ENCODE measurements around the gene HCCS. TPM values are rescaled to one million over a fixed set of nuclear protein-coding genes. Genes with fewer than 3 reads are reported as not detected.

HCCS gene
- total and polyA plus RNA-seq, 2 of the 8 experiments (the other 6 are each of a cell fraction or from before 2014, with no cell fraction given), result 11.9 to 29.9 TPM

- no peak overlapping the region for H3K27ac ChIP-seq (ENCODE audit: low read depth, low read length)
- H4K20me1 ChIP-seq (replicated peaks in 1 of 2; ENCODE audit: control insufficient read depth in 1 of 2, insufficient read depth in 2 of 2, low read length in 2 of 2), result peaks cover 0 to 4% of the 10 kb centered on the region in 2 experiments
- no peak overlapping the region for H3K56ac ChIP-seq (replicated peaks; ENCODE audit: insufficient read length, low read depth, low read length)
- no peak overlapping the region for H4K91ac ChIP-seq (replicated peaks; ENCODE audit: insufficient read length, low read length)
- H3K9me3 ChIP-seq (ENCODE audit: insufficient read depth in 2 of 2, low read depth in 1 of 2, low read length in 1 of 2), result no peaks in the 10 kb centered on the region
- H3K79me1 ChIP-seq (ENCODE audit: low read depth, low read length), result no peaks in the 10 kb centered on the region; the same call in 1 of the 2 replicates
- peaks cover 0 to 6% of the 10 kb centered on the region in 2 experiments; a peak in 2 of 4 replicates for H3K79me2 ChIP-seq (ENCODE audit: control insufficient read depth in 1 of 2, insufficient read depth in 2 of 2, low read length in 2 of 2)
- no peaks in the 10 kb centered on the region for H3K23me2 ChIP-seq (ENCODE audit: low read depth, low read length)
- H2BK120ac ChIP-seq (replicated peaks; ENCODE audit: low read depth, low read length), result no peak overlapping the region
- no peak overlapping the region for H2BK12ac ChIP-seq (ENCODE audit: low read depth, low read length)
- no peaks in the 10 kb centered on the region for H3K27me3 ChIP-seq (replicated peaks in 1 of 4; ENCODE audit: control insufficient read depth in 3 of 4, extremely low read depth in 1 of 4, insufficient read depth in 3 of 4, low read length in 3 of 4)
- DNase-seq (ENCODE audit: low read depth in 1 of 2, low spot score in 2 of 2) (no peak), FAIRE-seq (no peak)
- H2AFZ ChIP-seq (ENCODE audit: low read length), result no peak overlapping the region
- H3K36me3 ChIP-seq (ENCODE audit: control insufficient read depth in 2 of 4, insufficient read depth in 4 of 4, low read length in 3 of 4), result peaks cover 13 to 68% (median 48%) of the 10 kb centered on the region in 4 experiments
- ChIA-PET CTCF (ENCODE audit: partially characterized antibody) (no interaction called here), POLR2A (ENCODE audit: partially characterized antibody) (no interaction called here)
- no peak overlapping the region for H2BK15ac ChIP-seq (ENCODE audit: low read length)
- no peak overlapping the region for H3K4me2 ChIP-seq (ENCODE audit: insufficient read depth in 1 of 2, low read depth in 2 of 2, low read length in 2 of 2)
- no peak overlapping the region for H3K18ac ChIP-seq (ENCODE audit: extremely low read depth, low read length)
- H2AK5ac ChIP-seq (ENCODE audit: low read depth, low read length), result no peak overlapping the region
- no peak overlapping the region for H3K9ac ChIP-seq (replicated peaks in 1 of 4; ENCODE audit: extremely low read depth in 1 of 4, low read depth in 3 of 4, low read length in 3 of 4)
- no peak overlapping the region for H4K5ac ChIP-seq (ENCODE audit: insufficient read length, low read depth, low read length)
- no peak overlapping the region for H4K8ac ChIP-seq (ENCODE audit: extremely low read depth, insufficient read depth, low read length)
- WGBS, 2 experiments (ENCODE audit: extremely low coverage in 1 of 2, insufficient coverage in 1 of 2, insufficient read length in 1 of 2, insufficient replicate concordance in 2 of 2, low coverage in 1 of 2, low lambda C conversion rate in 2 of 2, missing lambda C conversion rate in 1 of 2), result 100% methylated on average over 3 of the region's 3 CpGs; no CpG with 5 or more reads in 1 of the 2 experiments
- TF ChIP-seq CHD2 (IDR thresholded peaks at IDR 0.05; ENCODE audit: low read length), result no peak
- no peak for TF ChIP-seq TAF1 (IDR thresholded peaks at IDR 0.05; ENCODE audit: low read depth, low read length)
- no peak for TF ChIP-seq EGR1 (IDR thresholded peaks at IDR 0.05; ENCODE audit: borderline replicate concordance, low read depth, low read length)
- no peak for TF ChIP-seq ZNF274 (IDR thresholded peaks at IDR 0.05; ENCODE audit: borderline replicate concordance, extremely low read depth, low read length)
- no peak for TF ChIP-seq CREB1 (IDR thresholded peaks at IDR 0.05)
- no peak for TF ChIP-seq CBX8 (IDR thresholded peaks at IDR 0.05; ENCODE audit: borderline replicate concordance, low read depth, low read length)
- TF ChIP-seq NRF1 (IDR thresholded peaks at IDR 0.05; ENCODE audit: low read depth, low read length), result no peak
- TF ChIP-seq SP2 (IDR thresholded peaks at IDR 0.05; ENCODE audit: low read length), result no peak
- TF ChIP-seq KDM5A (IDR thresholded peaks at IDR 0.05; ENCODE audit: low read length), result no peak
- no peak for TF ChIP-seq SP1 (IDR thresholded peaks at IDR 0.05; ENCODE audit: low read depth, low read length)
- no peak for TF ChIP-seq SIX5 (IDR thresholded peaks at IDR 0.05; ENCODE audit: low read depth, low read length)
- no peak for TF ChIP-seq PHF8 (conservative IDR thresholded peaks at IDR 0.05; ENCODE audit: low read depth, low read length)
- H2BK5ac ChIP-seq (ENCODE audit: low read depth, low read length), result no peak overlapping the region
- H3K23ac ChIP-seq (ENCODE audit: insufficient read length), result no peak overlapping the region
- no peaks in the 10 kb centered on the region for H3K4me1 ChIP-seq (replicated peaks in 1 of 4; ENCODE audit: control insufficient read depth in 3 of 4, insufficient read depth in 4 of 4, low read length in 3 of 4)
- H2BK20ac ChIP-seq (ENCODE audit: low read length), result no peak overlapping the region
- no peak overlapping the region for H3K14ac ChIP-seq (ENCODE audit: insufficient read length)
- no peak overlapping the region for H3K4me3 ChIP-seq (ENCODE audit: extremely low read depth in 1 of 4, insufficient read depth in 2 of 4, low read depth in 3 of 4, low read length in 4 of 4)
- no peak overlapping the region for H3K4ac ChIP-seq (replicated peaks; ENCODE audit: insufficient read length, low read depth, low read length)
Measured at GRCh38 chrX:11117745-11118144, 6.6 kb downstream of the HCCS start.

All from H1 (cell line).